HG03354 (cell line): ENCODE results near the gene MRPL20.
"Not testable (repeated sequence)": the region's sequence is repeated elsewhere in the genome, so short reads cannot be mapped to it uniquely, and the experiment has no call there.

ENCODE experiments used
- ATAC-seq: cut with Tn5 transposase; IDR thresholded peaks from one replicate; pipeline ENCODE4 v1.9.1; 2021; ENCODE audit warnings: mild to moderate bottlenecking; ENCODE audit not compliant: unreplicated experiment, poor library complexity, severe bottlenecking

The MRPL20 gene

GRCh38 chr1:1393014-1393413 is 14.1 kb downstream of the MRPL20 start:
- no peak for ATAC-seq

DNA sequence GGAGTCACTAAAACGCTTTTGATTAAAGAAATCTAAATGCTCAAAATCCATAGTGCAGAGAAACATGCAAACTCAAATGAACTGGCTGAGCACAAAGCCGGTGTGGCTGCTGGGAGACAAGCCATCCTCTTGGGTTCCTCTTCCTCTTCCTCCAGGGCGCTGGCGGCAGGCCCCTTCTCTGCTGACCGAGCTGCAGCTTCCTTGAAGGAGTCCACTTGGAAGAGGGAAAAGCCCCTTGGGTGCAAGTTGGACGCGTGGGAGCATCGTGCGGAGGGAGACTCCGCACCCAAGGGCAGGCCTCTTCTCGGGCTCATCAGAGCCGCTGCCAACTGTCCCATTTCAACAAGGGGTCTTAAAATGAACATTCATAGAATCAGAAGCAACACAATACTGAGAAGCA is 15.9 kb downstream of the MRPL20 start:
- ATAC-seq, result no peak

- ATAC-seq, result no peak
Observed at GRCh38 chr1:1390675-1391074, 16.4 kb downstream of the MRPL20 start.

DNA sequence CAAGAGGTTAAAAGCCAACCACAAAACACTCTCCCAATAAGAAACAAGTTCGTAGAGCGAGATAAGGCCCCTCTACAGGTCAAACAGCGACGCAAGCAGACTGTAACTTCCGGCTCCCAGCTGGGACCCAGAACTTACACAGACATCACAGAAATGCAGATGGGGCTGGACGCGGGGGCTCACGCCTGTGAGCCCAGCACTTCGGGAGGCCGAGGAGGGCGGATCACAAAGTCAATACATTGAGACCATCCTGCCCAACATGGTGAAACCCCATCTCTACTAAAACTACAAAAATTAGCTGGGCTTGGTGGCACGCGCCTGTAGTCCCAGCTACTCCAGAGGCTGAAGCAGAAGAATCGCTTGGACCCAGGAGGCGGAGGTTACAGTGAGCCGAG is 19.0 kb downstream of the MRPL20 start:
- ATAC-seq, result no peak

GRCh38 chr1:1387098-1388077 is 19.7 kb downstream of the MRPL20 start:
- no peak for ATAC-seq

DNA sequence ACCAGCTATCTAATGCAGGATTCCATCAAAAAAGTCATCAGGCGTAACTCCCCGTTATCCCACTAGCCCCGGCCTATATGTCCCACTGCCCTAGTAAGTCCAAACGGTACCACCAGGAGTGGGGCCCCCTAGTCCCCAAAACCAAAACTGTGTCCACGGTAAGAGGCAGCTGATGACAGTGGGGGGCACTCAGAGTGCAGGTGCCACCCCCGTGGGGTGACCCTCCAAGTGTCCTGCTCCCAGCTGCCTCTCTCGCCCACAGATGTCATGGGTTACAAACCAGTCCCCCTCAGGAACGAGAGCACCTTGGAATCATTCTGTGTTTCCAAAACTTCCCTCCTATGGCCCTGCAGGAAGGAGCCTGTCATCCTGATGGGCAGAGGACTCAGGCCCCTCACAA is 21.2 kb downstream of the MRPL20 start:
- no peak for ATAC-seq

GRCh38 chr1:1385339-1385738 is 21.8 kb downstream of the MRPL20 start:
- ATAC-seq, result not testable (repeated sequence)

DNA sequence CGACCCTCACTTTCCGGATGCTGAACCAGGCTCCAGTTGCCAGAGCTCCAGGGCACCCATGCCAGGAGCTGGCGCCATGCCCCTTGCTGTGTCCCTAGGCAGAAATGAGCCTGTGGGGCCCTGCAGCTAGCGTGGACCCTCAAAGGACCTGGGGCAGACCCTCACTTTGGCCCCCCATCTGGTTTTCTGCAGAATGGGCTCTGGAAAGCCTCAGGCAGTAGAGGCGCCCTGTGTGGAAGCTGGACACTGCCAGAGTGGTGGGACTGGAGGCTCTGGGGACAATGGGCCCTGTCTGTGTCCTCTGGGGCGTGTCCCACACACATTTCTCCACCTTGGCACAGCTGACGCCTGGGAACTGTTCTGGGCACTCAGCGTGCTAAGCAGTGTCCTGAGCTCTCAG is 25.8 kb downstream of the MRPL20 start:
- ATAC-seq, result no peak

- no peak for ATAC-seq
Observed at GRCh38 chr1:1380860-1381259, 26.2 kb downstream of the MRPL20 start.

DNA sequence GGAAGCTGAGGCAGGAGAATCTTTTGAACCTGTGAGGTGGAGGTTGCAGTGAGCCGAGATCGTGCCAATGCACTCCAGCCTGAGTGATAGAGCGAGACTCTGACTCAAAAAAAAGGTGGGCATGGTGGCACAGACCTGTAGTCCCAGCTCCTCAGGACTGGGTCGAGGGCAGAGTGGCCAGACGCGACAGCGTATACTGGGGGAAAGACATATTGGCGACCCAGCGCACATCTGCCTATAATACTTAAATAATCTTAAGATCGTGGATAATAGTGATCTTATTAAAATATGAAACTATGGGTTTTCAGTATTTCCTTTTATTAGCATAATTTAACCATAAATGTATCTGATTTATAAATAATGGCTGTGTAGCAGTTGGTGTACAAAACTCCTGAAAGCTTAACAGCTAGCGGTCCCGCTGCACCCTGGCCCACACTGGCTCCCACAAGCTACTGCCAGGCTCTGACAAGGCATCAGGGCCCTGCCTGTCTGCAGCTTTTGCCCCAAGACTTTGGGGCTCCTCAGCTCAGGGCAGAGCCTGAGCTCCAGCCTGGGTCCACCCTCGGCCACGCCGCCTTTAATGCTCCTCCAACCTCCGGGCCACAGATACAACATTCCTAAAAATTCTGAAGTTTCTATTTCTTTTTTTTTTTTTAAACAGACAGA is 29.4 kb downstream of the MRPL20 start:
- ATAC-seq, result no peak

- no peak for ATAC-seq
Observed at GRCh38 chr1:1376551-1377226, 30.4 kb downstream of the MRPL20 start.

- ATAC-seq, result peak; percentile 87
Observed at GRCh38 chr1:1374929-1375662, 32.0 kb downstream of the MRPL20 start, which contains the start of gene AURKAIP1. TSS of gene AURKAIP1 (minus strand) at chr1:1375207. CDS start at chr1:1374756, 451 bp downstream.

DNA sequence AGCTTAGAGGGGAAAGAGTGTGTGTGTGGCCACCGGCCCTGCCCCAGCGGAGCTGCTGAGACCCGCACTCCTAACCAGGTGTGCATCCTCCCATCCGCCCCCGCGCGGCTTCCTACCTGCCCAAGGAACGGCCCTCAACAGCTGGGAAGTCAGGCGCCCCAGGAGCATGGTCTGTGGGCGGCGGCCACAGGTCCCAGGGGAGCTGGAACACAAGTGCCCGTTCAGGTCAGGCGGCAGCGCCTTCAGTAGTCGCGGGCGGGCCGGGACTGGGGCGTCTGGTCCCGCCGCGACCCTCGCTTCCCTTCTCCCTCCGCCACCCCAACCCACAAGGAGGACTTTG is 32.5 kb downstream of the MRPL20 start:
- peak; percentile 2 for ATAC-seq

DNA sequence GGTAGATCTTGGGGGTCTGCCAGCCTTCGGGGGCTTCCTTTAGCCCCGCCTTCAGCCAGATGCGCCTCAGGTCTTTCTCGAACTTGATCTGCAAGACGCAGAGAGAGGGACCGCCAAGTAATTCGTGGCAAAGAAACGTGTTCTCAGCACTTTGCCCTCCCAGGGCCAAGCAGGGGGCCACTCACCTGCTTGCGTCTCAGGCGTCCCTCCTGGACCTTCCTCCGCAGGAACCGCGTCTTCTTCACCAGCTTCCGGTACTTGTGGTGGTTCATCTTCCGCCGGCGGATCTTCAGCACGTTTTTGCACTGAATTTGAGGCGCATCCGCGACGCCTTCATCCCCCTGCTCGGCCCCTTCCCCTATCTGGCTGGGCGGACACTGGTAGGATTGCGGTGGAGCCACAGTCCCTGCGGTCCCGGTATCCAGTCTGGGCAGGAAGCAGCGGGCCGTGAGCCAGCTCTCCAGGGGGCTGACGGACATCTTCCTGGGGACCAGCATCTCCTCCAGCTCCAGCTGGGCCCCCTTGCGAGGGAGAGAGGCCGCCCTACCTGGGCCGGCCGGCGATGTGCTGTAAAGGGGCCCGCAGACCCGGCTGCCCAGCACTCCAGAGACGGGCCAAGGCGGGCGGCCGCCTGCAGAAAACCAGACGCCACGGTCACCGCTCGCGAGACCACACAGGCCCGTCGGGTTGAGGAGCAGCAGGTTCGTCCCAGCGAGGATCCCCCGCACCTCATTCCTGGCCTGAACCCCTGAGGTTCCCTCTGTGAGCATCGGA is 33.1 kb downstream of the MRPL20 start:
- ATAC-seq, result no peak

GRCh38 chr1:1373051-1373814 is 33.9 kb downstream of the MRPL20 start:
- no peak for ATAC-seq

DNA sequence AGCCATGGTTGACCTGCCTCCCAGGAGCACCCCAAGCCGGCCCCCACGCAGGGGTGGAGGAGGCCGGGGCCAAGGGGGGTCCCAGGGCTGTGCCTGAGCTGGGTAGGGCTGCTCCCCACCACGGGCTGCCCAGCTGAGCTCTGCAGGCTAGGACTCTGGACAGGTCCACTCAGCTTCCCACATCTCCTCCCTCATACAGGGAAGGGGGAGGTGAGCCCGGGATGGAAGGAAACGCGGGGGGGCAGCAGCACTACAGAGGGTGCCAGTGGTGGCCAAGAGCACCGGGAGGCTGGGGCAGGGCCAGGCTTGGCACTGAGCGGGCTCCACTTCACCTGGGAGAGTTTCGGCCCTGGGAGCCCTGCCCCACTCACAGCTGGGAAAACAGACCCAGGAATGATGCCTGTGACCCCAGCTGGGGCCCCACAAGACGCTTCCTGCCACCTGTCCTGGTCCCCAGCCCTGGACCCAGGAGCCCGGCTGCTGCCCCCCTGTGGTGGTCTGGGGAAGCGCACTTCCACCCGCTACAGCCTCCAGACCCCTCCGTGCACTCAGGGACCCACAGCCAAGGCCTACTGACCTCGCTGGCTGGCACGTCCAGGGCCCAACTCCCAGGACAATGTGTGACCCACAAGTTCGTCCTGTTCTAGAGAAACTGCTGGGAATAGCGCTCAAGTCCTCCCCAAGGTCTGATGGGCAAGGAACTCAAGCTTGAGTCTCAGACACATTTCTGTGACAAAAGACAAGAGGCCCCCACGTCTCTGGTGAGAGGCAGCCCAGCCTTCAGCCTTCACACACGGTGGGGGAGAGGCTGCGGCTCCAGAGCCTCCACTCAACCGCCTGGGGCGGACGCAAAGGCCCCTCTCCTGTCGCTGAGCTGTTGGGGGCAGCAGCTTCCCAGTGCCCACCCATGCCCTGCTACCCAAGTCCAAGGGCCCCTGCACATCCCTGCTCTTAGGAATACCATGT is 35.1 kb downstream of the MRPL20 start:
- no peak for ATAC-seq

- no peak for ATAC-seq
Observed at GRCh38 chr1:1371364-1371745, 35.7 kb downstream of the MRPL20 start.
